Sigmoid colon (tissue), 4 donors: ENCODE data around the gene ACR.

Experiments used
- EP300 ChIP-seq, 4 donors: sonication (generic); formaldehyde crosslinking; IDR thresholded peaks; one replicate each; pipeline ENCODE4 v1.6.1; 2017; ENCODE audit warnings: antibody characterized with exemption in 4 of 4
- POLR2A ChIP-seq, 2 donors: fragments of 450-650 bp; IDR thresholded peaks; one replicate each; pipeline ENCODE4 v1.6.1; 2016; ENCODE audit warnings: antibody characterized with exemption in 2 of 2, mild to moderate bottlenecking in 2 of 2, moderate library complexity in 2 of 2
- TF ChIP-seq, protein P1 (sequence below), 4 experiments: fragments of 450-650 bp in 3 of 4; fragments of 200-600 bp in 1 of 4; IDR thresholded peaks; one replicate each; pipeline ENCODE4 v1.5.1; 2016 to 2019; ENCODE audit warnings: antibody characterized with exemption in 4 of 4, mild to moderate bottlenecking in 3 of 4, moderate library complexity in 2 of 4

- TF ChIP-seq, protein P1, sequence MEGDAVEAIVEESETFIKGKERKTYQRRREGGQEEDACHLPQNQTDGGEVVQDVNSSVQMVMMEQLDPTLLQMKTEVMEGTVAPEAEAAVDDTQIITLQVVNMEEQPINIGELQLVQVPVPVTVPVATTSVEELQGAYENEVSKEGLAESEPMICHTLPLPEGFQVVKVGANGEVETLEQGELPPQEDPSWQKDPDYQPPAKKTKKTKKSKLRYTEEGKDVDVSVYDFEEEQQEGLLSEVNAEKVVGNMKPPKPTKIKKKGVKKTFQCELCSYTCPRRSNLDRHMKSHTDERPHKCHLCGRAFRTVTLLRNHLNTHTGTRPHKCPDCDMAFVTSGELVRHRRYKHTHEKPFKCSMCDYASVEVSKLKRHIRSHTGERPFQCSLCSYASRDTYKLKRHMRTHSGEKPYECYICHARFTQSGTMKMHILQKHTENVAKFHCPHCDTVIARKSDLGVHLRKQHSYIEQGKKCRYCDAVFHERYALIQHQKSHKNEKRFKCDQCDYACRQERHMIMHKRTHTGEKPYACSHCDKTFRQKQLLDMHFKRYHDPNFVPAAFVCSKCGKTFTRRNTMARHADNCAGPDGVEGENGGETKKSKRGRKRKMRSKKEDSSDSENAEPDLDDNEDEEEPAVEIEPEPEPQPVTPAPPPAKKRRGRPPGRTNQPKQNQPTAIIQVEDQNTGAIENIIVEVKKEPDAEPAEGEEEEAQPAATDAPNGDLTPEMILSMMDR (IDR thresholded peaks at IDR 0.05) = no peak
- TF ChIP-seq POLR2A (IDR thresholded peaks at IDR 0.05) (no peak), EP300 (IDR thresholded peaks at IDR 0.05) (no peak)
These were observed 21.5 kb upstream of the ACR start for GRCh38 chr22:50716290-50717024.
